ACHN (cell line): ENCODE results near the gene ODF2L.
A peak's percentile ranks its signal among the peaks of the same experiment; 100 is the strongest.
"Not testable (repeated sequence)": the region's sequence is repeated elsewhere in the genome, so short reads cannot be mapped to it uniquely, and the experiment has no call there.

Source experiments
- DNase-seq: peaks from one replicate; pipeline ENCODE4 v3.0.0-alpha.2; 2015
- in situ Hi-C: cut with HindIII; loops from 2 replicates; pipeline ENCODE4 v1.10.0; 2017; ENCODE audit warnings: low sequenced_read_pairs, low pct_ligation_motif_present, low pct_unique_long_range_greater_than_20kb

Gene ODF2L

DNA sequence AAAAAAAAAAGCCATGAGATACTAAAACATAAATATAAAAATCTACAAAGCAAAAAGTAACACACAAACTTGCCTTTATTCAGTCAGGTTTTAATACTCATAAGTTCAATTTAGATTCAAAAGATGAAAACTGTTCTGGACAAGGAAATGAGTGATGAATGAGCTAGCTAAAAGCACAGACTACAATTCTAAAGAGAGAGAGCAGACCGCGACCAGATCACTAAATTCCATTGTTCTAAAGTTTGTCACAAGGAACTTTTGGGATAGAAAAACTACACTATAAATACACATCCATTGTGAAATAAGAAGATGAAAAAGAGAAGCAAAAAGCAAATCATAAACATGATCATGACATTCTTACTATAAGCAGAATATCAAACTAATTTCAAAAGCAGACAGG lies 1.7 kb downstream of the ODF2L start:
- in situ Hi-C loops = no loop called here

GRCh38 chr1:86389307-86389706 lies 6.8 kb downstream of the ODF2L start:
- in situ Hi-C loops = no loop called here
- DNase-seq = no peak

More for the DNA sequence above, 1.7 kb downstream of the ODF2L start:
- no peak for DNase-seq

DNA sequence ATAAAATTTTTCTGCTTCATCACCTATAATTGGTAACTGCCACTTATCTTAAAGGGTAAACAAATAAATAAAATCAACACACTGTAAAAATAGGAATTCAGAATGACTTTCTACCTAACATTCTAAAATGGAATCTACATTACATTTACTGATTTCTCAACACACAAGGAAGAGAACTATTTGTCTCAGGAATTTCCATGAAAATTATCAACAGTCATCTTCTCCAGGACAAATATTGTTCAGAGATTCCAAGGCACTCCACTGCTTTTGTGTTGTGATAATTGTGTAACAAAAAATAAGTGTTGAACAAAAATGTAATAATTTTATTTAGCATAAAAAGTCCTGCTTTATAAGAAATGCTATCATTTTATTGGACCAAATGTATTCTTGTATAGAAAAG lies 7.3 kb downstream of the ODF2L start:
- DNase-seq = no peak
- in situ Hi-C loops = no loop called here

- DNase-seq = no peak
Observed at GRCh38 chr1:86387916-86388627, 8.1 kb downstream of the ODF2L start.

GRCh38 chr1:86382878-86383277 lies 13.2 kb downstream of the ODF2L start:
- DNase-seq = peak; percentile 12
- in situ Hi-C loops = no loop called here

More at GRCh38 chr1:86387916-86388627, 8.1 kb downstream of the ODF2L start:
- in situ Hi-C loops = no loop called here

DNA sequence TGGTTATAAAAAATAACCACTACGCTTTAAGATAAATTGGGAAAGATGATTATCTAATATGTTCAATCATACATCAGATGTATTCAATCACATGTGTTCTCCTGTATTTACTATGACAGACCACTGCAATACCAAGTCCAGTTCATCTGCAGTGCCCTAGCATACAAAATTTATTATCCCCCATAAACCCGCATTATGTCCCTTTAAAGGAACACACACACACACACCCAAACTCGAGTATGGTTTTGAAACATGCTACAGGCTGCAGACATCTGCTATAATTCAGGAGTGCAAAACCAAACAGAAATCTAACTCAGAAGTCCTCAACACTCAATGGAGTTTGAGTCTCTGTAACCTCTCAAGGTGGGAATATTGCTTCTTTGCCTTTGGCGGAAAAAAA lies 14.9 kb downstream of the ODF2L start:
- no peak for DNase-seq
- in situ Hi-C loops = no loop called here

GRCh38 chr1:86380257-86380861 lies 15.8 kb downstream of the ODF2L start:
- in situ Hi-C loops = no loop called here
- peak; percentile 62 for DNase-seq

- DNase-seq = no peak
- in situ Hi-C loops = no loop called here
Observed at GRCh38 chr1:86378813-86379212, 17.3 kb downstream of the ODF2L start.

DNA sequence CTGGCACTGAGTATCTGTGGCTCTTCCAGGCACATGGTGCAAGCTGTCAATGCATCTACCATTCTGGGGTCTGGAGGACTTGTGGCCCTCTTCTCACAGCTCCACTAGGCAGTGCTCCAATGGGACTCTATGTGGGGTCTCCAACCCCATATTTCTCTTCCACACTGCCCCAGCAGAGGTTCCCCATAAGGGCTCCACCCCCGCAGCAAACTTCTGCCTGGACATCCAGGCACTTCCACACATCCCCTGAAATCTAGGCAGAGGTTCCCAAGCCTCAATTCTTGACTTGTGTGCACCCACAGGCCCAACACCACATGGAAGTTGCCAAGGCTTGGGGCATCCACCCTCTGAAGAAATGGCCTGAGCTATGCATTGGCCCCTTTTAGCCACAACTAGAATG lies 18.8 kb downstream of the ODF2L start:
- in situ Hi-C loops = no loop called here
- peak; percentile 7 for DNase-seq

DNA sequence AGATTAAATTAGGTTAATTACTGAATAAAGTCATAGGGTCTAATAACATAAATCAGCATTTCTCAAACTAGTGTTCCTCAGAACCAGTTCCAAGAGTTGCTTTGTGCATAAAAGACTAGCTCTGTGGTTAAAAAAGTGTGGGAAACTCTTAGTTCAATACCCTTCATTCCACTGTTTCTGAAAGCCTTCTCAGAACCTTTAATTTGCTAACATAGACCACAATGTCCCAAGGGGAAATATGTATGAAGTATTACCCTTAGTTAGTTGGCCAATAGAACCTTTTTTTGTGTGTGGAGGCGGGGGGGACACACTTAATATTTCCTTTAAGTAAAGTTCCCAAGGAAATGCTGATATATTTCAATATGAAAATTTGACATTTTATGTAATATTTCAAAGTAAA lies 20.4 kb downstream of the ODF2L start:
- no peak for DNase-seq
- in situ Hi-C loops = no loop called here

DNA sequence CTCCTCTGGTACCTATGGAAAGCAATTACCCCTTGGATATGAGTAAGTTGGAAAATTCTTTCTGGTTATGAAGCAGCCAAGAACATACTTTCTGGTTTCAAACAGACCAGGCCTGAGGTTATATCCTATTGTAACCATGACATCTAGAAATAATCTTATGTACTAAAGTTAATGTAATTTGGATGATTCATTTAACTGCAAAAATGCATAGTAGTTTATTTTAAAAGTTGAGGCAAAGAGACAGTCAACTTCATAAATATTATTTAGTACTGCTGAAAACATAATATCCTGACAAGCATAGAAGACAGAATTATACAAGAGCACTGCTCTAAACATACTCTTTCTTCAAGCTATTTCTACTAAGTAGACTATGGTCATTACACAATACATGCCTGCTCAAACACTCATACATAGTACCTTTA lies 25.5 kb downstream of the ODF2L start:
- in situ Hi-C loops = no loop called here
- no peak for DNase-seq

DNA sequence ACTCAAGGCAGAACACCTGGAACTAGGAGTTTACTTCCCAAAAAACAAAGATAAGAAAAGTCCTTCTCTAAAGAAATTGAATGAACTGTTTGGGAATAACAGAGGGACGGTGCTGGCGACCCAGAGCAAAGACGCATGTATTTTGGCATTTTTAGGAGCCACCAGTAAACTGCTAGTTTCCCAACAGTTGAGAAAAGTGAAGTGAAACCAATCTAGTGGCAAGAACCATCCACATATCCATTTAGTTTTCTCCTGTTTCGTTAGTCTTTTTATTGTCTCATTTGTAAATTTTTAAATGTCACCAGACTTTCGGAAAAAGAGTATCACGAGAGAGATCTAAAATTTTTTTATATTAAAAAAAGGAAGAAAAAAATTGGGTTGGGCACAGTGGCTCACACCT lies 30.2 kb downstream of the ODF2L start:
- no peak for DNase-seq
- in situ Hi-C loops = no loop called here

GRCh38 chr1:86362807-86363206 lies 33.3 kb downstream of the ODF2L start:
- in situ Hi-C loops = no loop called here

GRCh38 chr1:86357796-86358195 lies 38.3 kb downstream of the ODF2L start:
- in situ Hi-C loops = no loop called here
- no peak for DNase-seq

More at GRCh38 chr1:86362807-86363206, 33.3 kb downstream of the ODF2L start:
- DNase-seq = no peak

DNA sequence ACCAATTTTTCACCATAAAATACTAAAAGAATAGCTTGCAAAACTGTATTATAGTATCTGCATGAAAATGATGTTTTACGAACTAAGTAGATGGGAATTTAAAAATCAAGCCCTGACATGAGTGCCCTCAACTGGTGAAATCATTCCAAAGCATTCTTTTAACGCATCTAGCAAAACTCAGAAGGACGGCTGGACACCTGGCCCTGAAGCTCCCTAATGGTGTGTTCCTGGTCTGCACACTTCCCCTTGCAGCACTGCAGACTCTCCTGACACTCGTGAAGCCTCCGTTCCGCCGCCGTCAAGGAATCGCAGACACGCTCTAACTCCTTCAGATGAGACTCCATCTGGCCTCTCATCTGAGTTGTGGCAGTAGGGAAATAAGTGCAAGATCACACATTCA lies 39.9 kb downstream of the ODF2L start:
- in situ Hi-C loops = no loop called here
- DNase-seq = peak; percentile 13

GRCh38 chr1:86352086-86352485 lies 44.0 kb downstream of the ODF2L start:
- no peak for DNase-seq
- in situ Hi-C loops = no loop called here

- in situ Hi-C loops, DNase-seq: not testable (repeated sequence)
Observed at GRCh38 chr1:86350230-86350629, 45.9 kb downstream of the ODF2L start.

- DNase-seq = no peak
- in situ Hi-C loops = no loop called here
Observed at GRCh38 chr1:86346388-86346787, 49.7 kb downstream of the ODF2L start.

DNA sequence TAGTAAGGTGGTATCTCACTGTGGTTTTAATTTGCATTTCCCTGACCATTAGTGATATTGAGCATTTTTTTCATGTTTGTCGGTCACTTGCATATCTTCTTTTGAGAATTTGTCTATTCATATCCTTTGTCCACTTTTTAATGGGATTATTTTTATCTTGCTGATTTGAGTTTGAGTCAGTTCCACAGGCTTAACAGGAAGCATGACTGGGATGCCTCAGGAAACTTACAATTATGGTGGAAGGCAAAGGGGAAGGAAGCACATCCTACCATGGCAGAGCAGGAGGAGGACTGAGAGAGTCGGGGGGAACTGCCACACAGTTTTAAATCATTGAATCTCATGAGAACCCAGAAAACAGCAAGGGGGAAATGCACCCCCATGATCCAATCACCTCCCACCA lies 51.1 kb downstream of the ODF2L start:
- in situ Hi-C loops = no loop called here
- DNase-seq = no peak

GRCh38 chr1:86339906-86340305 lies 56.2 kb downstream of the ODF2L start:
- in situ Hi-C loops = no loop called here
- no peak for DNase-seq
